ENCODE results near the gene NCK2. TPM values are rescaled to one million over a fixed set of nuclear protein-coding genes. Genes with fewer than 3 reads are reported as not detected.
A peak's percentile ranks its signal among the peaks of the same experiment; 100 is the strongest.

The NCK2 gene
- total RNA-seq (2021), result 49.2 and 51.0 TPM in 2 replicates
- long read RNA-seq, transcript NCK2-201 (5 exons, 2,683 nt), result major isoform, 6 of 23 reads
- long read RNA-seq, partial matches to known transcripts, result 12 of 23 reads
- long read RNA-seq, other reads (novel, unspliced or antisense), result 5 of 23 reads

DNA sequence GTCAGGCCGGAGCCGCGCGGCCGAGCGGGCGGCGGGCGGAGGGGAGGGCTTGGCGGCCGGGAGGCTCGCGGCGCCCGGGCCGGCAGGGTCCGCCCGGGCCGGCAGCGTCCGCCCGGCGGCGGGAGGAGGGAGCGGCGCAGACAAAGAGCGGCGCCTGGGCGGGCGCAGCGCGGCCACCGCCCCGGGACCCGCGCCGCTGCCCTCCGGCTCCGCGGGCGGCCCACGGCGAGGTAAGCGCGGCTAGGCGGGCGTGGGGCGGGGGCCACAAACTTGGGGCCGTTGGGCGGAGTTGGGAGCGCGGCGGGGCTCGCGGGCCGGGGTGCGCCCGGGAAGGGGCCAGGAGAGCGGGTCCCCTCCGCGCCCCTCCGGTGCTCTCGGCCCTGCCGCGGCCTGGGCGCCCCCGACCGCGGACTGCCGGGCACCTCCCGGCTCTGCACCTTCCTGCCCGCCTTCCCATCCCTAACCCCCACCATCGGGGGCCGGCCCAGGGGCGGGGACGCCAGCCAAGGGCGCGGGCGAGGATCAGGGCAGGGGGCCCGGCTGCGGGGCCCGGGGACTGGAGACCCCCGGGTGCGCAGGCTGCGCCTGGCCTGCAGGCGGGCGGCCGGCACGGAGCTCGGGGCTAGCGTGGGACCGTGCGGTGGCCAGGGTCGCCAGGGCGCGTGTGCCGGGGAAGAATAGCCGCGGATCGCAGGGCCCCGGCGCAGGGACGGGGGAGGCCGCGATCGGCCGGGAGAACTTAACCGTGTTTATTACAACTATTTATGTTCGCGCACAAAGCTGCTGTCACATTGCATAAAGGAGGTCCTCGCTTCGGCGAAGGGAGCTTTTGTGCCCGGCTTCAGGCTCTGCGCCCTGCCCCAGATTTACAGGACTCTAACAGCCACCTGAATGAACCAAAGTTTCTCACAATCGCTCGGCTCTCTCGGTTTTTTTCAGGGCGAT lies at the start of gene NCK2:
Gene NCK2 (plus strand): TSS at position 4 of the 945 bp plus-strand sequence. CDS start 110,152 bp downstream, outside the sequence.
- no peak within 1 kb of the TSS for H4K5ac ChIP-seq (ENCODE audit: insufficient read length, low read depth, low read length)
- no peak within 1 kb of the TSS for H3K23ac ChIP-seq (ENCODE audit: insufficient read length, low read depth, low read length)
- Mint-ChIP-seq H3K9me3 (no peaks in the 10 kb centered on the region; a peak in 2 of 5 replicates), H3K36me3 (ENCODE audit: insufficient read depth in 1 of 3, low read depth in 3 of 3) (peaks cover 3 to 28% (median 9%) of the 10 kb centered on the region in 3 experiments), H3K4me3 (peak within 1 kb of the TSS; percentile 76 to 87), H3K27ac (peak within 1 kb of the TSS in 2 of 3 experiments; percentile 42 to 69; a peak in 4 of 7 replicates), H3K4me1 (peaks cover 36 to 42% of the 10 kb centered on the region in 2 experiments), H3K27me3 (ENCODE audit: low read depth) (peaks cover 24% of the 10 kb centered on the region)
- H3K14ac ChIP-seq (ENCODE audit: insufficient read depth, low read length), result peak within 1 kb of the TSS; percentile 69; the same call in 1 of the 2 replicates
- peaks cover 4% of the 10 kb centered on the region; the same call in 1 of the 2 replicates for H3K4me1 ChIP-seq (ENCODE audit: insufficient read depth, low read length)
- H3K4me2 ChIP-seq (ENCODE audit: insufficient read depth, insufficient read length, low read length), result peak within 1 kb of the TSS; percentile 71
- no peak within 1 kb of the TSS for H4K8ac ChIP-seq (replicated peaks; ENCODE audit: insufficient read length, low read depth, low read length)
- no CpG with 5 or more reads among the region's 119 CpGs for WGBS (ENCODE audit: extremely low coverage, insufficient read length, low lambda C conversion rate)
- H3K9me3 ChIP-seq (ENCODE audit: control insufficient read depth, low read depth, low read length), result no peaks in the 10 kb centered on the region
- peaks cover 7% of the 10 kb centered on the region for H3K79me1 ChIP-seq (ENCODE audit: insufficient read depth, low read depth, low read length, poor library complexity, severe bottlenecking)
- H3K23me2 ChIP-seq (ENCODE audit: insufficient read length, low read depth, low read length, poor library complexity, severe bottlenecking), result peaks cover 8% of the 10 kb centered on the region
- no peak within 1 kb of the TSS for H3K4ac ChIP-seq (ENCODE audit: low read depth, low read length)
- no peak within 1 kb of the TSS for H2BK15ac ChIP-seq (ENCODE audit: low read depth, low read length)
- H3K79me2 ChIP-seq (ENCODE audit: insufficient read depth, low read length), result peaks cover 29% of the 10 kb centered on the region; the same call in 1 of the 2 replicates
- no peak for DNase-seq
- no peak within 1 kb of the TSS for H2BK20ac ChIP-seq (ENCODE audit: low read depth, low read length, poor library complexity, severe bottlenecking)
- H3K27ac ChIP-seq (ENCODE audit: insufficient read length, low read depth, low read length), result no peak within 1 kb of the TSS
- H4K20me1 ChIP-seq (ENCODE audit: control insufficient read depth, insufficient read depth, insufficient read length), result no peaks in the 10 kb centered on the region
- H2AK5ac ChIP-seq (ENCODE audit: insufficient read length, low read length), result no peak within 1 kb of the TSS
- no peak within 1 kb of the TSS for H3T11ph ChIP-seq (ENCODE audit: low read length)
- H4K91ac ChIP-seq (ENCODE audit: insufficient read length, low read depth, low read length), result no peak within 1 kb of the TSS
- H2BK120ac ChIP-seq (ENCODE audit: low read depth, low read length, poor library complexity, severe bottlenecking), result no peak within 1 kb of the TSS
- peak within 1 kb of the TSS; percentile 63 for H3K9ac ChIP-seq (ENCODE audit: extremely low read depth, insufficient read length, low read length)
- no peak for TF ChIP-seq CTCF (conservative IDR thresholded peaks at IDR 0.05)
- no peak within 1 kb of the TSS for H3K18ac ChIP-seq (ENCODE audit: insufficient read length, low read depth, low read length)
- H2AFZ ChIP-seq (ENCODE audit: low read length), result no peak within 1 kb of the TSS
- no peak within 1 kb of the TSS for H2BK5ac ChIP-seq (ENCODE audit: insufficient read length, low read length)
- H3K56ac ChIP-seq (ENCODE audit: insufficient read length, low read depth, low read length), result no peak within 1 kb of the TSS
- H3K27me3 ChIP-seq (ENCODE audit: insufficient read depth, low read length), result no peaks in the 10 kb centered on the region
- no peak within 1 kb of the TSS for H2BK12ac ChIP-seq (ENCODE audit: insufficient read length, low read depth, low read length)
